HG02571 (cell line): ENCODE results near the gene SPRTN.

Experiments
- ATAC-seq: cut with Tn5 transposase; IDR thresholded peaks from one replicate; pipeline ENCODE4 v1.9.1; 2021; ENCODE audit warnings: mild to moderate bottlenecking, moderate library complexity; ENCODE audit not compliant: unreplicated experiment

Gene SPRTN

GRCh38 chr1:231376101-231376500, 38.0 kb downstream of the SPRTN start:
- ATAC-seq: no peak

DNA sequence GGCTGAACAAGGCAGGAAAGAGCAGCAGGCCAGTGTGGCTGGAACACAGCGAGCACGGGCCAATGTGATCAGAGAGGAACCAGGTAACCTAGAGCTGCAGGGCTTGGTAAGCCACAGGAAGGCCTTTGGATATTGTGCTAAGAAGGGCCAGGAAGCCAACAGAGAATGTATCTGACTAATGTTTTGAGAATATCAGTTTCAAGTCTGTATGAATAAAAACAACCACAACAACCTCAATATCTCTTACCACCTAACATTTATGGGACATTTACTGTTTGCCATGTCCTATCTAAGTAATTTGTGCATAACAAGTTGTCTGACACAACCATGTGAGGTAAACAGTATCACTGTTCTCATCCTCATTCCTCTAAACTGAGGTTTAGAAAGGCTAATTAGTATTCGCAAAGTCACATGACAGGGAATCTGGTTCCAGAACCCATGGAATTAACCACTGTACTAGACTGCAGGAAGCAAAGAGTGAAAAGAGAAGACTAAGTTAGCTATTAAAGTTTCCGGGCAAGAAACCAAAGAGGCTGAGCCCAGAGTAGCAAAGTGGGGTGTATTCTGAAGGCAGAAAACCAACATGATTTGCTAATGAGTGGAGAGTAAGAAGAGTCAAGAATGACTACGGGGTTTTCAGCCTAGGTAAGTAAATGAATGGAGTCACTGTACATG, 38.9 kb downstream of the SPRTN start:
- no peak for ATAC-seq

- ATAC-seq: no peak
Observed at GRCh38 chr1:231381729-231382128, 43.6 kb downstream of the SPRTN start.

GRCh38 chr1:231382426-231382825, 44.3 kb downstream of the SPRTN start:
- no peak for ATAC-seq

- no peak for ATAC-seq
Observed at GRCh38 chr1:231383159-231383860, 45.2 kb downstream of the SPRTN start.

DNA sequence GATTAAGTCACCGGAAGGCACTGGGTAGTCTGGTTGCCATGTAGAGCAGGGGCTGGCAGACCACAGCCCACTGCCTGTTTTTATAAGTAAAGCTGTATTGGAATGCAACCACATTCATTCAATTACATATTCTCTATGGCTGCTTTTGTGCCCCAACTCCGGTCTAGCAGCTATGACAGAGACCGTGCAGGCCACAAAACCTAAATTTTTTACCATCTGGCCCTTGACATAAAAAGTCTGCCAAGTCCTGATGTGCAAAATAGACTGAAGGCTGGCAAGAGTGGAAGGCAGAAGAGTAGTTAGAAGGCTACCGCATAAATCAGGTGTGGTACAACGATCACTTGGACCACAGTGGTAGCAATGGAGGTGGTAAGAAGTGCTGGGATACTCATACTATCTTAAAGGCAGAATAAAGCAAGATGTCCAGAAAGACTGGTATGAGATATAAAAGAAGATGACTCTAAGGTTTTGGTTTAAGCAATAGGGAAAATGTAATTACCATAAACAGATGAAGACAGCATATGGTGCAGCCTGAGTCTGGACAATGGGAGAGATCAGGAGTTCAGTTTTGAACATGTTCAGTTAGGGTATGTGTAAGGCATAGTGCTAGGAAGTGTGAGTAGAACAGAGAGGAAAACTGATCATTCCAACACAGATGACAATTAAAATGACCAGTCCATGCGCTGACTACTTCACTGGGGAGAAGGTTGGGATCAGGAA, 46.8 kb downstream of the SPRTN start:
- ATAC-seq: no peak

DNA sequence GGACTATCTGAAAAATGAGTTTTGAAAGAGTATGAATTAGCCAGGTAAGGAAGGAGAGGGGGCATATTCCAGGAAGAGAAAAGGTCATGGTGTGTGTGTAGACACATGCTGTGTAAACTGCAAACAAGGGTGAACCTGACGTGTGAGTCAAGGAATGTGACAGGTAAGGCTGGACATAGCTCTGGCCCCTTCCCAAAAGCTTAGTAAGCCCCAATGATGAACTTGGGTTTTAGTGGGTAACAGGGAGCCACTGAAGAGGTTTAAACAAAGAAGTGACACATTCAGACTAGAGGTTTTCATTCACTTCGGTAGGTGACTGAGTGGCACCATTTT, 47.3 kb downstream of the SPRTN start:
- no peak for ATAC-seq

- ATAC-seq: no peak
Observed at GRCh38 chr1:231386466-231386865, 48.4 kb downstream of the SPRTN start.

GRCh38 chr1:231387770-231388669, 49.9 kb downstream of the SPRTN start:
- ATAC-seq: no peak

GRCh38 chr1:231390071-231390470, 52.0 kb downstream of the SPRTN start:
- ATAC-seq: no peak

GRCh38 chr1:231392389-231393131, 54.5 kb downstream of the SPRTN start:
- no peak for ATAC-seq

DNA sequence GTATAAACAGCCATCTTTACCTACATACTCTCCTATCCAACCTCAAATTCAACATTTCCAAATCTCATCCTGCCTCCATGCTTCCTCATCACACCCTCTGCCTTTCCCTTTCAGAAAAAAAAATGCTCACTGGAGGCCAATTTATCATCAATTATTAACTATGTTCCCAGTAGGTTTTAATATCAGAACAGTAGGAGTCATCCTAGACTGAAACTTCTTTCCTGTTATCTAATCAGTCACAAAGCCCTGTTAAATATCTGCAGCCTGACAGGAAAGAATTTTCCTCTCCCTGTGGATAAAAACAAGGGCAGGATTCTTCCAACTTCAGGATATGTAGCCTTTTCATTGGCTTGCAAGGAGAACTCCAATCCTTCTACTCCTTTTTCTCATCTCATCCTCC, 55.6 kb downstream of the SPRTN start:
- no peak for ATAC-seq

- ATAC-seq: no peak
Observed at GRCh38 chr1:231395076-231395997, 57.2 kb downstream of the SPRTN start.

GRCh38 chr1:231395998-231396390, 57.9 kb downstream of the SPRTN start:
- no peak for ATAC-seq

DNA sequence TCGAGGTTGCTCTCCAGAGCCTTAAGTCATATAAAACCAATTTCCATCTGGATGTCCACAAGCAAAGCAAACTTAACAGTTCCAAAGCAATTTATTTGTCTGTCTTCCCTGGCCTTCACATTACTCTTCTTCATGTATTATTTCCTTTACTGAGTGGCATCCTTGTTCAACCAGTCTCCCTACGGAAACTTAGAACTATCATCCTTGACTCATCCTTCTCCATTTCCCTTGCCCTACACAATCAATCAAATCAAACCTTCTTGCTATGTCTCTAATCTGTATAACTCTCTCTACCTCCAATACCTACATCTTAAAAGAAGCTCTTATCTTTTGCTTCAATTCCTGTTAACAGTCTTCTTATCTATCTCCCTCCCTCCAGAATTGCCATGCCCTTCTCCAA, 58.5 kb downstream of the SPRTN start:
- ATAC-seq: no peak

DNA sequence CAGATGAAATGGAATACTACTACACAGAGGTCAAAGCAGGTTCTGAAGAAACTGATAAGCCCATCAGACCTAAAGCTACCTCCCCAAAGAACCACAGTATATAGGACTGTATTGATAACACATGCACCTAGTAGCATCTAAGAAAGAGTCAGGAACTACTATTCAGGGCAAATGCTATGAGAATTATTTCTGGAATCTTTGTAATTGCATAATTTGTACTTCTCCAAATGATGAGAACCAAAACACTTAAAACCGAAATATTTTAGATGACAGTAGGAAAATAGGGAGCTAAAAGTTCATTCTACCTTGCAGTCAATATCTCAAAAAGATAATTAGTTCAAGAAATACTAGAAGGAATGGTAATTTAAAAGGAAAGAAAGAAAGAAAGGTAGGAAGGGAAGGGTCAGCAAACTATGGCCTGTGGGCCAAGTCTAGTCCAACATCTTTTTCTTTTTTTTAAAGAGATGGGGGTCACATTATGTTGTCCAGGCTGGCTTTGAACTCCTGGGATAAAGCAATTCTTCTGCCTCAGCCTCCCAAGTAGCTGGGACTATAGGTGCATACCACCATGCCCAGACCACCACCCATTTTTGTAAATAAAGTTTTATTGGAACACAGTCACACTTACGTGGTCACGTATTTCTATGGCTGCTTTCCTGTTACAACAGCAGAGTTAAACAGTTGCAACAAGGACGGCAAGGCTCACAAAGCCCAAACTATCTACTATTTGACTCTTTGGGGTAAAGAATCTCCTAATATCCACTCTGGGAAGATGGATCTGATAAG, 60.0 kb downstream of the SPRTN start:
- ATAC-seq: no peak

DNA sequence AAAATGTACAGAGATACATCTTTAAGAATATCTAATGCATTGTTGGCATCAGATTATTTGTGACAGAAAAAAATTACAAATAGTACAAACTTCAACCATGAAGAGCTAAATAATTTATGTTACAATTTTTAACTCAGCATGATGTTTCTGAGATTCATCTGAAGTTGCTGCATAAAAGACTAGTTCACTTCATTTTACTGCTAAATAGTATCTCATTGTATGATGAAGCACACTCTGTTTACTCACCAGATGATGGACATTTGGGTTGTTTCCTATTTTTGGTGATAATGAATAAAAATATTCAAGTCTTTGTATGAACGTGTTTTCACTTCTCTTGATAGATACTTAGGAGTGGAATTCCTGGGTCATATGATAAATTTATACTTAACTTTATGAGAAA, 63.4 kb downstream of the SPRTN start:
- ATAC-seq: no peak

DNA sequence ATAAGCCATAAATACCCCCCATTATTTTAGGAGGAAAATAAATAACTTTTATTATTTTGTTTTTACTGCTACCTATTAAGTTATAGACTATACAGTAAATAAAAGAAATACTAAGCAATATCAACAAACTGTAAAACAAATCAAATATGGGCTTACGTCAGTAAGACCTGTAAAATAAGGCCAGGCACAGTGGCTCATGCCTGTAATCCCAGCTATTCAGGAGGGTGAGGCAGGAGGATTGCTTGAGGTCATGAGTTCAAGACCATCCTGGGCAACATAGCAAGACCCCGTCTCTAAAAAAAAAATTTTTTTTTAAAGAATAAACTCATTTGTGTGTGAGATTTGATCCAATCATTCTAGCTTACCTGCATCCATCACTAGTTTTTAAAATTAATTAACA, 66.2 kb downstream of the SPRTN start:
- no peak for ATAC-seq
